Activated CD4-positive, alpha-beta T cell treated with anti-CD3 and anti-CD28 coated beads for 1 hour (primary cell): ENCODE measurements around the gene HMGA1.
"Not testable (repeated sequence)": the region's sequence is repeated elsewhere in the genome, so short reads cannot be mapped to it uniquely, and the experiment has no call there.

Experiments used
- DNase-seq: peaks from one replicate; pipeline ENCODE4 v3.0.0-alpha.2; 2020

The HMGA1 gene

DNA sequence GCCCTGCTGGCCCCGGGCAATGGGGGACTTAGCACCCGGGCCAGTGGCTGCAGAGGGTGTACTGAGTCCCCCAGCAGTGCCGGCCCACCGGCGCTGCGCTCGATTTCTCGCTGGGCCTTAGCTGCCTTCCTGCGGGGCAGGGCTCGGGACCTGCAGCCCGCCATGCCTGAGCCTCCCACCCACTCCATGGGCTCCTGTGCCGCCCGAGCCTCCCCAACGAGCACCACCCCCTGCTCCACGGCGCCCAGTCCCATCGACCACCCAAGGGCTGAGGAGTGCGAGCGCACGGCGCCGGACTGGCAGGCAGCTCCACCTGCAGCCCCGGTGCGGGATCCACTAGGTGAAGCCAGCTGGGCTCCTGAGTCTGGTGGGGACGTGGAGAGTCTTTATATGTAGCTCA, 32.5 kb downstream of the HMGA1 start:
- not testable (repeated sequence) for DNase-seq

DNA sequence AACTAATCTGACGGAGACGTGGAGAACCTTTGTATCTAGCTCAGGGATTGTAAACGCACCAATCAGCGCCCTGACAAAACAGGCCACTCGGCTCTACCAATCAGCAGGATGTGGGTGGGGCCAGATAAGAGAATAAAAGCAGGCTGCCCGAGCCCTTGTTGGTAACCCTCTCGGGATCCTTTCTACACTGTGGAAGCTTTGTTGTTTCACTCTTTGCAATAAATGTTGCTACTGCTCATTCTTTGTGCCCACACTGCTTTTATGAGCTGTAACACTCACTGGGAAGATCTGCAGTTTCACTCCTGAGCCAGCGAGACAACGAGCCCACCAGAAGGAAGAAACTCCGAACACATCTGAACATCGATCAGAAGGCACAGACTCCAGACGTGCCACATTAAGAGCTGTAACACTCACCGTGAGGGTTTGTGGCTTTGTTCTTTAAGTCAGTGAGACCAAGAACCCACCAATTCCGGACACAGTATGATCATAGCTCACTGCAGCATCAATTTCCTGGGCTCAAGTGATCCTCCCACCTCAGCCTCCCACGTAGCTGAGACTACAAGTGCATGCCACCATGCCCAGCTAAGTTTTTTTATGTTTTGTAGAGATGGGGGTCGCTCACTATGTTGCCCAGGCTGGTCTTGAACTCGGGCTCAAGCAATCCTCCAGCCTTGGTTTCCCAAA, 33.1 kb downstream of the HMGA1 start:
- DNase-seq = not testable (repeated sequence)

DNA sequence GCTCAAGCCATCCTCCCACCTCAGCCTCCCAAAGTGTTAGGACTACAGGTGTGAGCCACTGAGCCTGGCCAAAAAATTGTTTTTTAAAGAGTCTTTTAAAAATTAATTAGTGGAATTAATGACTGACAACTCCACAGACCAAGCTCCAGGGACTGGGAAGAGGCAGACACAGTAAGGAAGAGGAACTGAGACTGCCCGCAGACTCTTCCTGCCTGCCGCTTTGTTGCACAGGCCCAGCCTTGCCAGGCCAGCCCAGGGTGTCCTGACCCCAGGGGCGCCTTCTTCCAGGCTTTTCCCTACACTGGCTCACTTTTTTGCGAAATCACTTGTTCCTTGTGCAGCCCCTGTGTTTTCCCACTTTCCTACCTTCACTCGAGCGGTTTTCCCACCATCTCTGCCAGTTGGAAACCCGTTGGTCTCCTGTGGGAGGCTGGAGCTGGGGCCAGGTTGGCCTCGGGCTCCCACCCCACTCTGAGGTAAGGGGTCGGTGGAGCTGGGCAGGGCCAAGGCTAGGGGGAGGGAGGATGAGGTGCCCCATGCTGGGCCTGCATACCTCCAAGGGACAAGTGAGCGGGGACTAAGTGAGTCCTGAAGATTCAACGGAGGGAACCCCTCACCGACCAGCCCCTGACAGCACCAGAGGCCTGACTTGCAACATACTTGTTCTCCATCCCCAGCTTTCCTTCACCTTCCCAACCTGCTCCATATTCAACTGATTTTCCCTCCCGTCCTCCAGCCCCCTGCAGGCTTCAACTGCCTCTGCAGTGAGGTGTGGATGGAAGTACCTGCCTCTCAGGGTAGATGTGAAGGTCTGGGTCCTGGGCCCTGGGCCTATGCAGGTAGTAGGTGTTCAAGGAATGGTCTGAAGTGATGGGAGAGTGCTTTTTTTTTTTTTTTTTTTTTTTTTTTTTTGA, 35.6 kb downstream of the HMGA1 start:
- DNase-seq = no peak

DNA sequence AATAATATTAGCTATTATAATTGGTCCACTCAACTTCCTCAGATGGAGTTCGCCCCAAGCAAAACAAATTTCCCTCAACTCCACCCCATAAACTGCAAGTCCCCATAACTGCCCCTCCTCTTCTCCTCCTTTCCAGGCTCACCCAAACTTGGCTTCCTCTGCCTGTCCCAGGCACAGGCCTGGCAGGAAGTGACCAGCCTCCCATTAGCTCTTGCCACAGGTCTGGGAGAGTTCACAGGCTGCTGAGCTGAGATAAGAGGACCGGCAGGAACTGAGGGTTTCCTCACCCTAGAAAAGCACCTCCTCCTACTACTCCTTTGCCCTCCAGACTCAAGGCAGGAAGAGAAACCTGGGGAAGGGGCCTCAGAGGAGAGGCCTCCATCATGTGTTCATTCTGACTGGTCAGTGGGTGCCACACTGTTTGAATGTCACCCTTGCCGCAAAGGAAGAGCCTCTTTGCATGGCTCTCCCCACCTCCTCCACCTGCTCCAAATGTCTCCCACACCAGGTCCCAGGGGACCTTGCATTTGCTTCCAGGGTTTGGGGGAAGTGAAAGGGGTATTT, 36.7 kb downstream of the HMGA1 start:
- no peak for DNase-seq

DNA sequence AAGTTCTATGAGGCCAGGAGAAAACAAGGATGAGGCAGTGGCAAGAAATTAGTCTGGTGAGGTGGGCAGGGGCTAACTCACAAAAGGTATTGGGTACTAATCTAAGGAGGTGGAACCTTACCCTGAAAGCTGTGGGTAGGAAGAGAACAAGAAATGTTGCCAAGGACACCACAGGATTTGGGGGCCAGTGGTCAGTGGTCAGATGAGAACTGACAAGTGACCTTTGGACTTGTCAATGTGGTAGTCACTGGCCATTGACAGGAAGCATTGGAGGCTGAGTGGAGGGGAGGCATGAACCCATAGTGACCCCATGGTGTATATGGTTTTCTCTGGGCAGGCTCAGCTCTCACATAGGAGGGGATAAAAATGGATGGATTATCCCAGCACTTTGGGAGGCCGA, 37.5 kb downstream of the HMGA1 start:
- DNase-seq = no peak

DNA sequence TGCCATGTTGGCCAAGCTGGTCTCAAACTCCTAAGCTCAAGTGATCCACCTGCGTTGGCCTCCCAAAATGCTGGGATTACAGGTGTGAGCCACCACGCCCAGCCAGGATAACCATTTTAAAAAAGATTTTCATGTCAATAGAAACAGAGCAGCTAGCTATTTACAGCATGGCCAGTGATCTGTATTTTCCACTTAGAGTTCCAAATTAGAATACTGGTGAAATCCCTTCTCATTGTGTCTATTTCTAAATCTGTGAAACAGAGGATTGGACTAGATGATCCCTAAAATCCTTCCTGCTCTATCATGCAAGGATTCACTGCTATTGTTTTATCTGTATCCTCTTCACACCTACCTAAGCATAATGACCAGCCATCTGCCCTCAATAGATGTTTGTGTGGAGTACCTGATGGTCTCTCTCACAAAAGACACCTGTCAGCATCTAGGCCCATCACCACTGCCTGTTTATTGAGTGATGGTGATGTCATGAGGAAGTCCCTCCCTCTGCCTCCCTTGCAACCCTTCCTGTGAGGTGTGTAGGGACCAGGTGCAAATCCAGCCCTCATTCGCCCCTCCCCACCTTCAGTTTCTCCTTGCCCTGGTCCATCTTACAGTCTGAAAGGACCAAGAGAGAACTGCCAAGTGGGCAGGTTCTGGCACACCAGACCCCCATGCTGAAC, 38.6 kb downstream of the HMGA1 start:
- DNase-seq = no peak

DNA sequence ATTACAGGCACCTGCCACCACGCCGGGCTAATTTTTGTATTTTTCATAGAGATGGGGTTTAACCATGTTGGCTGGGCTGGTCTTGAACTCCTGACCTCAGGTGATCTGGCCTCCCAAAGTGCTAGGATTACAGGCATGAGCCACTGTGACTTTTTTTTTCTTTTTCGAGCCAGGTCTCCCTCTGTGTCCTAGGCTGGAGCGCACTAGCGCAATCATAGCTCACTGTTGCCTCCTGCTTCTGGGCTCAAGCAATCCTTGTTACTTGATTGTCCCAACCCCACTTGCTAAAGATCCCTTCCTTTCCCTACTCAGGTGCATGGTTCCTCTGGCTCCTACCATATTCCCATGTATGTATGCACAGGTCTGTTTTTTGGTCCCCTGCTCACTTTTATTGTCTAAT, 39.5 kb downstream of the HMGA1 start:
- no peak for DNase-seq

DNA sequence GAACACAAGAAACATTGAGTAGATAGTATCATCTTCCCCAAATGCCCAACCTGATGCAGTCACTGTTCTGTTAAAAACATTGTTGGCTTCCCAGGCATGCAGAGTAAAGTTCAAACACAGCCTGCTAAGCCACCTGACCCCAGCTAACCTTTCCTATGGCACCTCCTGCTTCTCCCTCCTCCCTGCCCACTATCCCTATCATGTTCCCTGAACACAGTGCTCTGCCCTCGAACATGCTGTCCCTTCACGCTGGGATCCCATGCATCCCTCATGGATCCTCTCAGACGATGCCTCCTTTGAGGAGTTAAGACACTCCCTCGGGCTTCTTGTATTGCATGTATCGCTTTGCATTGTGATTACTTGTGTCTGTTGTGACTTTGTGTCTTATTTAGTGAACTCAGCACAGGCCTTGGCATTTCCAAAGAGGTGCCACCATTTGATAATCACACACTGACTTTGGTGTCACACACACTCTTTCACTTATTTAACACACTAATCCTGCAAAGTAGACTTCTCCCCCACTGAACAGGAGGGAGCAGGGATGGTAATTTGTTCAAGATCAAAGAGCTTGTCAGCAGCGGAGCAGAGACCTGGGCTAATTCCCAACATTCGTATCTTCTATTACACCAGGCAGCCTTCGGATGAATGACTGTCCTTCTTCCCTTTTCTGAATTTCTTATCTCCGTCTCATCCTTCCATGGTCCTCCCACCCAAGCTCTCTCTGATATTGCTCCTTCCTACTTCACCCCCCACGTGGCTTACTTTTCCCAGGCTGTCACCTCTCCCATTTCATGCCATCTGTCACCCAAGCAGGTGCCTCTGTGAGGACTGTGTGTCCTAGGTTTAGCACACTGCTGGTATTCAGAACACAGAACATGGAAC, 40.4 kb downstream of the HMGA1 start:
- no peak for DNase-seq

DNA sequence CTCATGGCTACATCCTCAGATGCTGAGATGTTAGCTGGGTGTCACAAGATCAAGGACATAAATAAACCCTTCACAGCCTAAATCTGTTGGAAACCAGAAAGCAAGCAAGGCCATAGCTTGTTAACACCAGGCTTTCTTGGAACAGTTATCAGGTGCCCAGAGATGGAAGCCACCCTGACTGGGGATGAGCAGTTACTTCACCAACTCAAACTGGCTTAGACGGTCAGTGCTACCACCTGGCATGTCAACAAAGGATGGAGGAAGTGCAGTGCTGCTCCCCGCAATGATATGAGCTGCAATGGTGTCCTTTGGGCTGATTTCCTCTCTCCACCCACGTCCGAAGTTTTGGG, 41.1 kb downstream of the HMGA1 start:
- no peak for DNase-seq

DNA sequence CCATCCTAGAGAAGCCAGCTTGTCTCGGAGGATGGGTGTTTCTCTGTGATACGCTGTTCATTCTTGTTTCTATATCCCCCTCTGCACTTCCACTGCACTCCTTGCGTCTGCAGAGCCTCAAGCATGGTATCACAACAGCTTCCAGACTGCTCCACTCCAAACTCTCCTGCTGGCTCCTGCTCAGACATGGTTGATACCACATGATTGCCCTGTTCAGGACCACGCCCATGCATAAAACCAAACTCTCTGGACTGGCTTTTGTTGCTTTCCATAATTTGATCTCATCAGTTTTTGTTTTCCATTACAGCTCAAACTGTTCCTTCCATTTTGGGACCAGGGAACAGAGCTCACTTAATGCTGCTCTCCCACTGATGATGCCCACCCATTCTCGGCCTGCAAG, 42.2 kb downstream of the HMGA1 start:
- no peak for DNase-seq

DNA sequence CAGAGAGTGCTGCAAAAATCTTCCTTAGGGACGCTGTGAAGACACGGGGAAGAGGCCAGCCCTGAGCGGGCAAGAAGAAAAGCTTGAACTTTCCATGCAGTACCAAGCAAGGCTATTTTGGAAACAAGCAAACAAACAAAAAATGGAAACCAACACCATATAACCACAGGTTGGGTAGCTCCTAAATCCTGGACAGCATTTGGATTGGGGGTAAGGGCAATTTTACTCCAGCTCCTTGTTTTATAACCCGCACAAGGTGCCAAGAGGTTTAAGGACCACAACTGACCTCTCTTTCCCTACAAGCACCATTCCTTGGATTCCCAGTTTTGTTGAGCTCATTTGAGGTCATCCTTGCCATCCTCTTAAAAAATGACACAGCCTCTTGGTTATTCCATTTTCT, 43.5 kb downstream of the HMGA1 start:
- DNase-seq = no peak

DNA sequence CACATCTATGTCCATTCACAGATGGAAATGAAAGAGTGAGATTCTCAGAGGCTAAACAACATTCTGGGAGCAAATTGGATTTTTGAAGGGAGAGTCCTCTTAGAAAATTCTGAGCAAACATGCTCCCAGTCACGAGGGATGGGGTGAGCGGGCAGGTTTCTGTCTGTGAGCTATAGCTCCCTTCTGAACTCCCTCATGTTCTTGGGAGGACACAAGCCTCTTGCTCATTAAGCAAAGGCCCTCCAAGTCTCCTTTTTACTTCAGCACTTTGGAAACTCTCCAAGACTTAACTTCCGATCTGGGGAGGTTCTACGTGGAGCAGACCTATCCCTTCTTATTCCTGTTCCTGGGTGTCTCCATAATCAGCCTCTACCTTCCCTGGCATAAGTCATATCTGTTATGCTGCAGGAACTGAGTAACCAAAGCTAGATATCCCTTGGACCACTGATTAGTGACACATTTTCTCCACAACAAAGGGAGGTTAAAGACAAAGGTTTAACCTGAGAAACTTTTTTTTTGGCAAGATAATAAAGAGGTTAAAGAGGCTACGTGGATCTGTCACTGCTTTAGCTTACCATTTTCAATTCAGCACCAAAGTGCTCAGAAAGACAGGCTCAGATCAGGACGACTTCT, 45.1 kb downstream of the HMGA1 start:
- DNase-seq = no peak

DNA sequence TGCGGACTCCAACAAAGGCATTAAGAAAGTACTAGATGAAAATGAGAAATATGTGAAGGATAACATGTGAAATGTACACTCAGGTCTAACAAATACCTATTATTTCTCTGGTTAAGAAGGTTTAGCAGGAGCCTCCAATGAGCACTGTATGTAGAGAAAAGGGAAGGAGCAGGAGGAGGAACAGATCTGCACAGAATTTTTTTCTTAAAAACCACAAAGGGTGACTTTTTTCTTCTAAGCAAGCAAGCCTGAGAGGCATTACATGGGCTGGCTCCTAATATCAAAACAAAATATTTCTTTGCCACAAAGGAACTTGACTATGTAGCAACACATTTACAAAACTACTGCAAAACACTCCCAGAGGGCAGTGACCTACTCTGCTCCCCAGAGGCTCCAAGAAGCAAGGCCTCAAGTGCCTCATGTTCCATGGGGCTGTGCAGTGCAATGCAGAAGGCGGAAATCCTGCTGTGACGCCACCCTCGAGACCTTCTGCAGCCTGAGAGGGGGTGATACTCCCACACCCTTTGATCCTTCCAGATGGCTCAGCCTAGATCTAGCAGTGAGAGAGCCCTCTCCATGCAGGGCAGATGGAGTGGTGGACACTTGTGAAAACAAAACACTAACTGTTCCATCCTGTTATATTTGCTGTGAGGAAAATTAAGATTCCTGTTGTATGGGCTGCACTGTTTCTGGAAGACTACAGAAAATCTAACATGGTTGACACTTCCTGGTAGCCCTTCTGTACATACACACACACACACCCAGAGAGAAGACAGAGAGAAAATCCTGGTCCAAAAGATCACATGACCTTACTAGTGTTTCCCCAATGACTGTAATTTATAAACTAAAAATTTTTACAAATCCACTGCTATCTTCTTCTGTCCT, 48.1 kb downstream of the HMGA1 start:
- no peak for DNase-seq

DNA sequence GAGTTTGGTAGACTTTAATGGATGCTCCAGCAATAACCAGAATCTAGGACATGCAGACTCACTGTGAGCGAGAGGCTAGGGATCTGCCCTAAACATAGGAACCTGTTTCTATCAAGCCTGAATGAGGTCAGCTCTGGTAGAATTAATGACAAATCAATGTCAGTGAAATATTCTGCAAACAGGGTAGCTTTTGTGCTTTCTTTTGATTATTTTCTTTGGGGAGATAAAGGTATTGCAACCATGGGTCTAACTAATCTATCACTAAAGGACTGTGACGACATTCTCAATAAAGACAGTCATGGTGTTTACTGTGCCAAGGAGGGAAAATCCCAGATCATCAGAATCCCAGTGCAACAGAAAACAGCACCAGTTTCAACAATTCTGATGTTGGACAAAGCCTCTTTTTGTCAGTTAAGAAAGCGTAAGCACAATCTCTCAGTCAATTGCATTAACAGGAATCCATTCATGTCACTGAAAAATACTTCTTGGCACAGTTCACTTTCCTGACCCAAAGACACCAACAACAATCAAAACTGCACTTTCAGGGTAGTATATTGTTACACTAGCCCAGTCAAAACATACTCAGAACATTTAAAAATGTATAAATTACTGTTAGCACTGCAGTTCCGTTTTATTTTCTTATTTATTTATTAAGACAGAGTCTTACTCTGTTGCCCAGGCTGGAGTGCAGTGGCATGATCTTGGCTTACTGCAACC, 48.9 kb downstream of the HMGA1 start:
- DNase-seq = no peak

DNA sequence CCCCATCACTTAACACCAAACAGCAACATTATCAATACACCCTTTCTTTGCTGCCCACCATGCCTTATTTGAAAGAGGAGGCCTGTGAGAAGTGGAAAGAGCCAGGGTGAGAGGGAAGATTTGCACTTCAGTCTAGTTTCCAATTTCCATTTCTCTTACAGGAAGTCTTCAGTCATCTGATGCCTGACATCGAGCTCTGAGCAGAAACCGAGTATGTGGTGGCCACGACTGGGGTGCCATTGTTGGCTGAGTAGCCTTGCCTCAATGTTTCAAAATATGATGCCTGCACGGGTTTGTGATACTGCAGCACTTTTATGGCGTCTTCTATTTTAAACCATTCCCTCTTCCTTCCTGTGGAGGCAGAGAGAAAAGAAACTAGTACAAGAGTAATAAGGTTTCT, 51.9 kb downstream of the HMGA1 start:
- DNase-seq = no peak

DNA sequence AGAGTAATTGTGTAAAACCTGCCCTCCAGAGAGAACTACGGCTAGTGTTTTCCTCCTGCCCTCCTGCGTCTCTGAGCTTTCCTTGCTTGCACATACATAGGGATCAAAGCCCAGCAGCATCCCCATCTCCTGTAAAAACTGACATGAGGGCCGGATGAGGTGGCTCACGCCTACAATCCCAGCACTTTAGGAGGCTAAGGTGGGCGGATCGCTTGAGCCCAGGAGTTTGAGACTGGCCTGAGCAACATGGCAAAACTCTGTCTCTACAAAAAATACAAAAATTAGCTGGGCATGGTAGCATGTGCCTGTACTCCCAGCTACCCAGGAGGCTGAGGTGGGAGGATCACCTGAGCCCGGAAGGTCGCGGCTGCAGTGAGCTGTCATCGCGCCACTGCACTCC, 52.5 kb downstream of the HMGA1 start:
- DNase-seq = no peak

DNA sequence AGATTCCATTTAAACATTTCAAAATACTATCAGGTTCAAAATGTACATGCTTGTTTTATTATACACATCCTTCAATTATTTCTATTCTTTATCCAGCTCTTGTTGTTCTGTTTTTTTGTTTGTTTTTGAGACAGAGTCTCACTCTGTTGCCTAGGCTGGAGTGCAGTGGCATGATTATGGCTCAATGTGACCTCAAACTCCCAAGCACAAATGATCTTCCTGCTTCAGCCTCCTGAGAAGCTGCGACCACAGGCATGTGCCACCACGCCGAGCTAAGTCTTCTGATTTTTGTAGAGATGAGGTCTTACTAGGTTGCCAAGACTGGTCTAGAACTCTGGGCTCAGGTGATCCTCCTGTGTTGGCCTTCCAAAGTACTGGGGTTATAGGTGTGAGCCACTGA, 56.3 kb downstream of the HMGA1 start:
- no peak for DNase-seq

DNA sequence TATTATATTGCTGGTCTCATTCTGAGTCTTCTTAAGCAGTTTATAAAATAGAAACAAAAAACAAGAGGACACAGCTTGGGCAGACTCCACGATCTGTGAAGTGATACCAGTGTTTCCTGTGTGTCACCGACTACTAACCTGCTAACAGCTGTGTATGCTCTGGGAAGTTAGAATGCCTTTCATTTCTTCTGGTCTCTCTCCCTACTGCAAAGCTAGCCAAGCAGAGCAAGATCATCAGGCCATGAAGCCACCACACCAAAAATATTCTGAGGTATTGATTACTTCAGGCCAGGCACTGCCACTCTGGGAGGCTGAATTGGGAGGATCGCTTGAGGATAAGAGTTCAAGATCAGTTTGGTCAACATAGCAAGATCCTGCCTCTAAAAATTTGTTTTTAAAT, 59.0 kb downstream of the HMGA1 start:
- DNase-seq = no peak
